ENCODE measurements around the gene COX7A2L.
"Not testable (repeated sequence)": the region's sequence is repeated elsewhere in the genome, so short reads cannot be mapped to it uniquely, and the experiment has no call there.

COX7A2L gene

DNA sequence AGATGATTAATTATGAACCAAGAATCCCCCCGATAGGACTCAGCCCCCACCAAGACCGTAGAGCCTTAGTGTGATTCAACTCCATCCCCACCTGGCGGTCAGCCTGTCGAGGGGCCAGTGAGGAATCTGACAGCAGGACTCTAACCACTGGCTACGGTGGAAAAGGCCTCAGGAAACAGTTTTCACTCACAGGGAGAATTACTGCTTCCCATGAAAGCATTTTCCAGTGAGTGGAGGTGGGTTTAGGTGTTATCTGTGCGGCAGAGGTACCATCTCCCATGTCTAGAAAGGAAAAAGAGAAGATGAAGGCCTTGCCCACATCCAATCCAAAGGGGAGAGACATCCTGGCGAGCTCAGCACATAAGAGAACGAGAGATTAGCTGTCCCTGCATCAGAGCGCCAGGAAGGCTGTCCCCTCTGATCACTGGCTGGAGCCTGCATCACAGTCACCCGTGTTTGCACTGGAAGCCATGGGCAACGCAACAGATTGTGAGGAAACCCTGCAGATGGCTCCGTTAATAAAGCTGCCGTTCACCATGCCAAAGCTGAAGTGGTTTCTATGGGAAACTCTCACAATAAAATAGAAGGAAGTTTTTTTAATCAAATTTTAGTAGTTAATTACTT, 22.3 kb downstream of the COX7A2L start:
- TF ChIP-seq CTCF (IDR thresholded peaks at IDR 0.05; ENCODE audit: low read depth, low read length, missing control alignments), result no peak

GRCh38 chr2:42337846-42338566, 23.0 kb downstream of the COX7A2L start:
- no peak for DNase-seq (ENCODE audit: extremely low read depth, low read depth)
- no peak overlapping the region for H3K4me3 ChIP-seq (replicated peaks; ENCODE audit: low read depth, low read length)
- TF ChIP-seq CTCF (IDR thresholded peaks at IDR 0.05; ENCODE audit: low read depth, low read length, missing control alignments), result no peak

More for the DNA sequence above, 22.3 kb downstream of the COX7A2L start:
- H3K4me3 ChIP-seq (replicated peaks; ENCODE audit: low read depth, low read length), result no peak overlapping the region
- no peak for DNase-seq (ENCODE audit: extremely low read depth, low read depth)

GRCh38 chr2:42337356-42337820, 23.6 kb downstream of the COX7A2L start:
- H3K4me3 ChIP-seq (replicated peaks; ENCODE audit: low read depth, low read length), result no peak overlapping the region
- no peak for DNase-seq (ENCODE audit: extremely low read depth, low read depth)
- TF ChIP-seq CTCF (IDR thresholded peaks at IDR 0.05; ENCODE audit: low read depth, low read length, missing control alignments), result no peak

DNA sequence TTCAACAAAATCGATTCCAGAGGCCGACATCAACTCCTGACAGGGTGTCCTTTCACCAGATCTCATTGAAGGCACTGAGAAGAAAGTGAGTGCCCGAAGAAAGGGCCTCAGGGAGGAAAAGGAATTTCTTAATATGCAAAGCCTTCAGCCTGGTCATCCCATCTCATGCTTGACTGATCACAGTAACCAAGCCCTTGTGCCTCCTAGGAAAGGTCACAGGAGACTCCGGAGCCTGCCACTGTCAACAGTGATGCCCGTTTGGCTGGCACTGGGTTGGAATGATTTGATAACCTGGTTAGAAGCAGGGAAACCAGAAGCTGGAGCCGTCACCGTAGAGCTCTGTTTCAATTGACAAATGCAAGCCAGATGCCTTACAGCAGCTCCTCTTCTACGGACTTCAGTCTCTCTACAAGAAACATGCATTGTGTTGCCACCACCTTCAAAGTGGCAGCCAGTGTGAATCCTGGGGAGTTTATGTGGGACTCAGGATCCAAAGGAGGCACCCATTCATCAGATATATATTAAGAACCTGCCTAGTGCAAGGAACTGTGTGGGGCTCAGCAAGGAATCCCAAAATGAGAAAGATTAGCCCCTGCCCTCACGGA, 24.6 kb downstream of the COX7A2L start:
- TF ChIP-seq CTCF (IDR thresholded peaks at IDR 0.05; ENCODE audit: low read depth, low read length, missing control alignments), result no peak
- H3K4me3 ChIP-seq (replicated peaks; ENCODE audit: low read depth, low read length), result no peak overlapping the region

DNA sequence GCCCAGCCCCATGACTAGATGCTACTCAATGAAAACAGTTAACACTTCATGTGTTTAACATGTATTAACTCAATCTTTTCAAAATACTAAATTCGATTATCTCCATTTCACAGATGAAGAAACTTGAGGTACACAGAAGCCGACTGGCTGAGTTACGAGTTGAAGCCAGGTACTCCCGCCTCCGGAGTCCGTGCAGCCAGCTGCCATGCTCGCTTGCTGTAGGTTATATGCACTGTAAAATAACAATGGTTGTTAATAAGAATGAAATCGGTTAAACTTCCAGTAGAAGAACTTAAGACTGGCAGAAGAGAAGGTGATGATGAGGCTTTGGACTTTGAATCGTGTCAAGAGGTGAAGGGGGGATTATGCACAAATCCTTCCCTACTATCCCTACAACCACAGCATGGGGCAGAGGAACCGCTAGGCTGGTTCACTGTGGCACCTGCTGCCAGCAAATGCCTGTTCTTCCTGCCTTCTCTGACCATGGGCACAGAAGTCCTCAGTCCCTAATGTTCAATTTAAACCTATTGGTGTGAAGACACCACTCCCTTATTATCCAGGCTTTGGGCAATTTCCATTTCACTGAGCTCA, 25.4 kb downstream of the COX7A2L start:
- DNase-seq (ENCODE audit: extremely low read depth, low read depth), result no peak
- no peak for TF ChIP-seq CTCF (IDR thresholded peaks at IDR 0.05; ENCODE audit: low read depth, low read length, missing control alignments)
- H3K4me3 ChIP-seq (replicated peaks; ENCODE audit: low read depth, low read length), result no peak overlapping the region

More for the DNA sequence above, 24.6 kb downstream of the COX7A2L start:
- no peak for DNase-seq (ENCODE audit: extremely low read depth, low read depth)

DNA sequence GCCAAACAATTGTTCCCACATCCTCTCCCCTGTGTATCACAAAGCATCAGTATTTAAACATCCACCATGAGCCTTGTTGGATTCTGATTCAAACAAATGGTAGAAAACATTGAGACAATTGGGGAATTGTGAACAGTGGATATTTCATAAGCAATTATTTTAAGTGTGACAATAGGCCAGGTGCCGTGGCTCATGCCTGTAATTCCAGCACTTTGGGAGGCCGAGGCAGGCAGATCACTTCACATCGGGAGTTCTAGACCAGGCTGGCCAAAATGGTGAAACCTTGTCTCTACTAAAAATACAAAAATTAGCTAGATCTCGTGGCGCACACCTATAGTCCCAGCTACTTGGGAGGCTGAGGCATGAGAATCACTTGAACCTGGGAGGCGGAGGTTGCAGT, 26.2 kb downstream of the COX7A2L start:
- not testable (repeated sequence) for H3K4me3 ChIP-seq (replicated peaks; ENCODE audit: low read depth, low read length); DNase-seq (ENCODE audit: extremely low read depth, low read depth)

GRCh38 chr2:42334220-42334619, 26.8 kb downstream of the COX7A2L start:
- no peak for TF ChIP-seq CTCF (IDR thresholded peaks at IDR 0.05; ENCODE audit: low read depth, low read length, missing control alignments)
- no peak overlapping the region for H3K4me3 ChIP-seq (replicated peaks; ENCODE audit: low read depth, low read length)
- no peak for DNase-seq (ENCODE audit: extremely low read depth, low read depth)
